IMR-90 (cell line): ENCODE measurements around the gene CERKL. TPM values are rescaled to one million over a fixed set of nuclear protein-coding genes. Genes with fewer than 3 reads are reported as not detected.
A peak's percentile ranks its signal among the peaks of the same experiment; 100 is the strongest.

ENCODE experiments used
- ATAC-seq: fragments of 200-7000 bp; cut with Tn5 transposase; 2 replicates; pipeline ENCODE4 v1.9.1; 2020; ENCODE audit warnings: low read depth, mild to moderate bottlenecking, moderate library complexity
- BruUV-seq: library from RNA; stranded (reverse); fragments of 400-500 nt; replicated peaks from 2 replicates; lab custom pipeline; 2021; lab: Mats Ljungman, UMichigan
- CTCF ChIA-PET: fragments of 300-600 bp; formaldehyde crosslinking; extraction: SDS; loops from one replicate; lab custom pipeline; 2021; ENCODE audit warnings: antibody characterized with exemption; lab: Yijun Ruan, JAX
- POLR2A ChIA-PET: fragments of 300-600 bp; sonication (Branson Sonifier 250); formaldehyde crosslinking; loops from one replicate; lab custom pipeline; 2022; ENCODE audit warnings: antibody characterized with exemption; ENCODE audit not compliant: unreplicated experiment; lab: Charles Lee
- DNase-seq: peaks from one replicate; pipeline ENCODE4 v3.0.0; 2013
- H2AFZ ChIP-seq: replicated peaks from 2 replicates; pipeline ENCODE3; 2013; ENCODE audit warnings: low read length, mild to moderate bottlenecking; ENCODE audit not compliant: poor library complexity
- H2AK5ac ChIP-seq: 2 replicates; pipeline ENCODE4 v1.6.1; 2013; ENCODE audit warnings: low read depth, low read length, inconsistent platforms
- H2AK9ac ChIP-seq: replicated peaks from 2 replicates; pipeline ENCODE3; 2013; ENCODE audit warnings: mild to moderate bottlenecking, low read depth, low read length, moderate library complexity; ENCODE audit not compliant: poor library complexity
- H2BK120ac ChIP-seq: 2 replicates; pipeline ENCODE4 v1.6.1; 2013; ENCODE audit warnings: low read depth, low read length, inconsistent platforms
- H2BK15ac ChIP-seq: 3 replicates; pipeline ENCODE4 v1.6.1; 2013; ENCODE audit warnings: low read depth, low read length, inconsistent platforms
- H2BK20ac ChIP-seq: 2 replicates; pipeline ENCODE4 v1.6.1; 2013; ENCODE audit warnings: low read depth, mild to moderate bottlenecking, inconsistent platforms, low read length, moderate library complexity
- H2BK5ac ChIP-seq: 2 replicates; pipeline ENCODE4 v1.6.1; 2013; ENCODE audit warnings: mild to moderate bottlenecking, low read depth, low read length, inconsistent platforms; ENCODE audit not compliant: poor library complexity, severe bottlenecking
- H3K14ac ChIP-seq: replicated peaks from 2 replicates; pipeline ENCODE4 v1.6.1; 2013; ENCODE audit warnings: low read depth, low read length, inconsistent platforms
- H3K18ac ChIP-seq: 2 replicates; pipeline ENCODE4 v1.6.1; 2013; ENCODE audit warnings: low read depth, low read length, control low read depth
- H3K23ac ChIP-seq: 2 replicates; pipeline ENCODE4 v1.6.1; 2013; ENCODE audit warnings: low read depth, low read length, inconsistent platforms
- H3K27ac ChIP-seq: 2 replicates; pipeline ENCODE4 v1.5.1; 2013; ENCODE audit warnings: mild to moderate bottlenecking, control low read depth, low read length; ENCODE audit not compliant: insufficient read depth
- H3K27me3 ChIP-seq: 2 replicates; pipeline ENCODE4 v1.6.1; 2013; ENCODE audit warnings: low read length; ENCODE audit not compliant: control insufficient read depth, insufficient read depth
- H3K36me3 ChIP-seq: 2 replicates; pipeline ENCODE4 v1.6.1; 2013; ENCODE audit warnings: low read length, mixed read lengths; ENCODE audit not compliant: control insufficient read depth, insufficient read depth
- H3K4ac ChIP-seq: 2 replicates; pipeline ENCODE4 v1.6.1; 2013; ENCODE audit warnings: low read depth, low read length, inconsistent platforms
- H3K4me1 ChIP-seq: 2 replicates; pipeline ENCODE4 v1.6.1; 2013; ENCODE audit warnings: low read length, mixed read lengths; ENCODE audit not compliant: control insufficient read depth, insufficient read depth
- H3K4me2 ChIP-seq: 2 replicates; pipeline ENCODE4 v1.6.1; 2013; ENCODE audit warnings: low read depth, mild to moderate bottlenecking, control low read depth, low read length, moderate library complexity
- H3K4me3 ChIP-seq: 2 replicates; pipeline ENCODE4 v1.5.1; 2013; ENCODE audit warnings: low read depth, mild to moderate bottlenecking, control low read depth, low read length, moderate library complexity; ENCODE audit not compliant: insufficient read depth
- H3K56ac ChIP-seq: 2 replicates; pipeline ENCODE4 v1.6.1; 2013; ENCODE audit warnings: low read length, inconsistent platforms; ENCODE audit not compliant: insufficient read depth; ENCODE audit errors: extremely low read depth
- H3K79me1 ChIP-seq, 2 experiments: 2 replicates each; pipeline ENCODE4 v1.6.1; 2013; ENCODE audit warnings: low read length in 2 of 2, inconsistent platforms in 1 of 2, low read depth in 1 of 2
- H3K9ac ChIP-seq: 2 replicates; pipeline ENCODE4 v1.6.1; 2013; ENCODE audit warnings: low read depth, low read length, control low read depth
- H3K9me1 ChIP-seq: 2 replicates; pipeline ENCODE4 v1.6.1; 2013; ENCODE audit warnings: low read length, inconsistent platforms; ENCODE audit not compliant: insufficient read depth
- H3K9me3 ChIP-seq: 2 replicates; pipeline ENCODE4 v1.6.1; 2013; ENCODE audit warnings: low read length; ENCODE audit not compliant: control insufficient read depth, insufficient read depth
- H4K20me1 ChIP-seq: 2 replicates; pipeline ENCODE4 v1.6.1; 2013; ENCODE audit warnings: low read length, inconsistent platforms; ENCODE audit not compliant: insufficient read depth
- H4K5ac ChIP-seq: 2 replicates; pipeline ENCODE4 v1.6.1; 2013; ENCODE audit warnings: mild to moderate bottlenecking, low read depth, low read length, control low read depth
- H4K8ac ChIP-seq, 2 experiments: 2 replicates each; pipeline ENCODE4 v1.6.1; 2013; ENCODE audit warnings: low read depth in 2 of 2, low read length in 2 of 2, control low read depth in 1 of 2, inconsistent platforms in 1 of 2
- H4K91ac ChIP-seq: 2 replicates; pipeline ENCODE4 v1.6.1; 2013; ENCODE audit warnings: low read depth, low read length, inconsistent platforms; ENCODE audit not compliant: insufficient read depth
- BHLHE40 ChIP-seq: fragments of 150-350 bp; IDR thresholded peaks from 2 replicates; pipeline ENCODE4 v1.6.1; 2016; ENCODE audit warnings: mild to moderate bottlenecking, low read depth, low read length
- CEBPB ChIP-seq: IDR thresholded peaks from 2 replicates; pipeline ENCODE4 v1.6.1; 2012; ENCODE audit warnings: low read depth, low read length, improper control_type of control experiment
- CHD1 ChIP-seq: IDR thresholded peaks from 2 replicates; pipeline ENCODE4 v1.6.1; 2012; ENCODE audit warnings: low read depth, low read length, improper control_type of control experiment
- CTCF ChIP-seq: conservative IDR thresholded peaks from 2 replicates; pipeline ENCODE4 v1.5.1; 2012; ENCODE audit warnings: mild to moderate bottlenecking, low read depth, low read length, improper control_type of control experiment
- ELK1 ChIP-seq: fragments of 150-350 bp; IDR thresholded peaks from 2 replicates; pipeline ENCODE4 v1.6.1; 2016; ENCODE audit warnings: low read depth, mild to moderate bottlenecking, low read length, moderate library complexity, borderline replicate concordance
- MAFK ChIP-seq: IDR thresholded peaks from 2 replicates; pipeline ENCODE4 v1.6.1; 2012; ENCODE audit warnings: low read depth, low read length, improper control_type of control experiment
- MAZ ChIP-seq: IDR thresholded peaks from 2 replicates; pipeline ENCODE4 v1.6.1; 2012; ENCODE audit warnings: low read depth, mild to moderate bottlenecking, low read length, improper control_type of control experiment, moderate library complexity, borderline replicate concordance
- MXI1 ChIP-seq: IDR thresholded peaks from 2 replicates; pipeline ENCODE4 v1.6.1; 2012; ENCODE audit warnings: low read depth, mild to moderate bottlenecking, low read length, moderate library complexity, borderline replicate concordance
- NFE2L2 ChIP-seq: fragments of 150-350 bp; IDR thresholded peaks from 2 replicates; pipeline ENCODE4 v1.6.1; 2016; ENCODE audit warnings: low read depth, mild to moderate bottlenecking, low read length
- POLR2A ChIP-seq: IDR thresholded peaks from 2 replicates; pipeline ENCODE4 v1.6.1; 2012; ENCODE audit warnings: mild to moderate bottlenecking, low read depth, low read length
- RAD21 ChIP-seq: IDR thresholded peaks from 2 replicates; pipeline ENCODE4 v1.6.1; 2012; ENCODE audit warnings: low read length, improper control_type of control experiment
- RFX5 ChIP-seq: IDR thresholded peaks from 2 replicates; pipeline ENCODE4 v1.8.0; 2012; ENCODE audit warnings: low read depth, mild to moderate bottlenecking, low read length, moderate library complexity
- SMC3 ChIP-seq: fragments of 150-350 bp; IDR thresholded peaks from 2 replicates; pipeline ENCODE4 v1.6.1; 2016; ENCODE audit warnings: low read depth, mild to moderate bottlenecking, antibody characterized with exemption, low read length, moderate library complexity
- USF2 ChIP-seq: fragments of 150-350 bp; IDR thresholded peaks from 2 replicates; pipeline ENCODE4 v1.6.1; 2017; ENCODE audit warnings: mild to moderate bottlenecking, antibody characterized with exemption, low read length, low read depth
- WGBS, 2 experiments: methylation state at CpG; one replicate each; pipeline versions ENCODE4 v1.1.5 to v1.1.7; 2013; ENCODE audit warnings: missing lambda C conversion rate in 2 of 2; ENCODE audit not compliant: insufficient read length in 1 of 2; ENCODE audit errors: extremely low coverage in 2 of 2; 5-methylcytosine and 5-hydroxymethylcytosine counted together
- dilution Hi-C: fragments of 300-500 bp; cut with HindIII; formaldehyde crosslinking; loops from one replicate; pipeline ENCODE4 v1.14.3; 2018; ENCODE audit warnings: low sequenced_read_pairs; ENCODE audit not compliant: unreplicated experiment
- in situ Hi-C: fragments of 300-500 bp; cut with MboI; formaldehyde crosslinking; loops from 3 replicates; pipeline ENCODE4 v1.14.3; 2019; ENCODE audit warnings: low sequenced_read_pairs, inconsistent platforms, mixed read lengths
- intact Hi-C: fragments of 100-400 bp; cut with micrococcal nuclease; formaldehyde crosslinking; loops from 2 replicates; pipeline ENCODE4 v1.10.0; 2022
- polyA plus RNA-seq, 3 experiments: library from polyadenylated mRNA; depleted of rRNA; stranded (reverse); fragments of >200 nt; gene quantifications; 2 replicates each; pipeline ENCODE4 v1.2.3, GENCODE V29; 2012; ENCODE audit warnings: low replicate concordance in 1 of 3
- total RNA-seq: library from RNA; depleted of rRNA; stranded (reverse); fragments of >200 nt; gene quantifications from 2 replicates; pipeline ENCODE4 v1.2.3, GENCODE V29; 2012

Gene CERKL
- total and polyA plus RNA-seq, 2 of the 4 experiments (the other 2 are of a cell fraction): under 0.01 TPM; not detected in 1

GRCh38 chr2:181627545-181627944, 29.4 kb downstream of the CERKL start:
- no peak overlapping the region for H3K23ac ChIP-seq
- no peak overlapping the region for H3K56ac ChIP-seq
- H3K14ac ChIP-seq: no peak overlapping the region
- intact Hi-C loops (loop anchor here (10.0 kb wide), 1 partner anchor 887 kb away; no protein-coding TSS in a partner anchor), dilution Hi-C loops (no loop called here), in situ Hi-C loops (no loop called here)
- no peaks in the 10 kb centered on the region for H3K9me3 ChIP-seq
- no peak overlapping the region for H2AK9ac ChIP-seq
- CTCF ChIA-PET: no interaction called here
- TF ChIP-seq BHLHE40 (no peak), MAZ (no peak), NFE2L2 (no peak), ELK1 (no peak), RFX5 (no peak), CTCF (no peak), USF2 (no peak), CEBPB (no peak), MXI1 (no peak), SMC3 (no peak), MAFK (no peak), POLR2A (no peak), RAD21 (no peak), CHD1 (no peak)
- H4K5ac ChIP-seq: no peak overlapping the region
- no peak overlapping the region for H4K91ac ChIP-seq
- H3K18ac ChIP-seq: no peak overlapping the region
- no peak overlapping the region for H3K27ac ChIP-seq
- no peaks in the 10 kb centered on the region for H3K79me1 ChIP-seq
- WGBS, 2 experiments: no CpG with 5 or more reads among the region's 3 CpGs
- H3K4me1 ChIP-seq: no peaks in the 10 kb centered on the region
- peaks cover 3% of the 10 kb centered on the region; the same call in 1 of the 2 replicates for H3K27me3 ChIP-seq
- H2AK5ac ChIP-seq: no peak overlapping the region
- H2BK5ac ChIP-seq: no peak overlapping the region
- no peak overlapping the region for H3K4me2 ChIP-seq
- no peaks in the 10 kb centered on the region for H4K20me1 ChIP-seq
- no TSS peak for BruUV-seq
- no peak overlapping the region for H3K9ac ChIP-seq
- ATAC-seq (no peak), DNase-seq (peak; percentile 1)
- no peak overlapping the region for H3K4ac ChIP-seq
- H2BK120ac ChIP-seq: no peak overlapping the region
- H2AFZ ChIP-seq: no peak overlapping the region
- H4K8ac ChIP-seq: no peak overlapping the region
- H3K36me3 ChIP-seq: no peaks in the 10 kb centered on the region
- H2BK20ac ChIP-seq: no peak overlapping the region
- H3K4me3 ChIP-seq: no peak overlapping the region
- POLR2A ChIA-PET: no interaction called here
- H3K9me1 ChIP-seq: no peaks in the 10 kb centered on the region
- no peak overlapping the region for H2BK15ac ChIP-seq
